D721Med (cell line): ENCODE data around the gene ZMIZ1.

Experiments used
- DNase-seq: peaks from one replicate; pipeline ENCODE4 v3.0.0; 2011; ENCODE audit warnings: low spot score; ENCODE audit not compliant: insufficient read length
- FAIRE-seq: peaks from 2 replicates; lab custom pipeline; 2011; peaks lifted over from hg19 to GRCh38; lab: Jason Lieb, UNC
- CTCF ChIP-seq: IDR thresholded peaks from 2 replicates; pipeline ENCODE4 v1.5.1; 2012; ENCODE audit warnings: mild to moderate bottlenecking, control low read depth; ENCODE audit not compliant: insufficient read depth; ENCODE audit errors: missing control alignments

Gene ZMIZ1

GRCh38 chr10:79048639-79049550, 19.9 kb upstream of the ZMIZ1 start:
- FAIRE-seq, result no peak
- no peak for TF ChIP-seq CTCF
- DNase-seq, result no peak

- no peak for FAIRE-seq
- TF ChIP-seq CTCF, result no peak
- DNase-seq, result no peak
These were observed 18.6 kb upstream of the ZMIZ1 start for GRCh38 chr10:79049931-79050895.

DNA sequence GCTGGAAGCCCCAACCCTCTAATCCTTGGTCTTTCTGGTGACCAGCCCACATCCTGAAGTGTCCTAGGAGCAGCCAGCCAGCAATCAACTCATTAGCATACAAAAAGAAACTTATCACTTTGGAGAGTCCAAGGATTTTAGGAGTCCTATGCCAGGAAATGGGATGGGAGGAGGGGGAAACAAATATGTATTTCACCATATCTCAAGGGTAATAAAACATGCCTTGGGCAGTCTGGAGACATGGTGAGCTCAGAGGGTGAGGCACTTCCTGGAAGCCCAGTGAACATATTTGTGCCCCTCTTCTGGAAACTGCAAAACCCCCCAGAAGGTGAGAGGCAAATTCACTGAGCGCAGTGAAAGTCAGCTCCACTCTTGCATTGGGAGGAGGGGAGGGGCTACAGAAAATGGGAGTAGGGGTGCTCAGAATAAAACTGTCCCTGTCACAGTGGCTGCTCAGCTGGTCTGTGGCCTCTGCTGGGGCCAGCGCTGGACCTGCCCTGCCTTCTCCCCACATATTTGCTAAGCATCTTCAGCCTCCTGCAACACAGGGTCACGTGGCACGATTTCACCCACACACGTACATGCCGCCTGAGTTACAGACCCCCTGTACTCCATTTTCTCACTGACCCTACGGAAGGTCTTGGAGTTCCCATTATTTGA, 17.7 kb upstream of the ZMIZ1 start:
- no peak for DNase-seq
- no peak for TF ChIP-seq CTCF

GRCh38 chr10:79051766-79052165, 17.0 kb upstream of the ZMIZ1 start:
- no peak for FAIRE-seq
- DNase-seq, result no peak
- no peak for TF ChIP-seq CTCF

More for the DNA sequence above, 17.7 kb upstream of the ZMIZ1 start:
- FAIRE-seq, result no peak

DNA sequence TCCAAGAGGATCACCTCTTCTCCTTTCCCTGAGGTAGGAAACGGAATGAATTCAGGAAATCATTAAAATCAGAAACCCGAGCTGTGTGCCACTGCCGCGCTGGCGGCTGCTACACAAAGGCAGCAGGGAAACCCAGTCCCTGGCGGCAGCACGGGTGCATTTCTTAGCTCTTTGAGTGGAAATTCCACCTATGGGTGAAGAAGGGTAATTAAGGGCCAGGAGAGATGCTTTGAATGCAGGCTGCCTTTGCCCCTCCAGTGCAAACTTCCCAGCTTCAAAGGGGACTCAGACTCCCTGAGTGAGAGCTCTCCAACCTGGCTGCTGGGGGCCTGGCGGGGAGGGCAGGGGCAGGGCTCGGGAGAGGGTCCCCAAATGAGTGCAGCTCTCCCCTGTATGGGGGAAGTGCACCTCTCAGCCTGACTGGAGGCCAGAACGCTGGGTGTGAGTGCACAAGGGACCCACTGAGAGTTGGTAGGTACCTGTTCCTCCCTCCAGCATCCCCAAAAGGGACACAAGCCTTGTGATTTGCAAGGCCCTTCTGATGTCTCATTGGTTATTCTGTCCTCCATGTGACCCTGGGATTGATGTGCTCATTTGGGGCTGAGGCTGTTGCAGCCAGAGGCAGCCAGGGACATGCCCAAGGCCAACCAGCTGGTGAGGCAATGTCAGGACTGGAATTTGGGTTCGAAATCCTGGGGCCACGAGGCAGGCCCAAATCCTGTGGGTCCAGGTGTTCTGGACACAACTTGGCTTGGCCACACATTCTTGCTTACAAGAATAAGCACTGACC, 16.3 kb upstream of the ZMIZ1 start:
- no peak for DNase-seq

More for the DNA sequence above, 16.3 kb upstream of the ZMIZ1 start:
- no peak for FAIRE-seq
- TF ChIP-seq CTCF, result no peak
